Uterus (tissue), 4 donors: ENCODE results near the gene BRI3BP. TPM values are rescaled to one million over a fixed set of nuclear protein-coding genes. Genes with fewer than 3 reads are reported as not detected.
A peak's percentile ranks its signal among the peaks of the same experiment; 100 is the strongest.

Experiments
- DNase-seq, 2 donors: peaks; one replicate each; pipeline ENCODE4 v3.0.0-alpha.2; 2019 to 2020
- H3K27ac ChIP-seq, 2 donors: fragments of 200-600 bp; sonication (generic); 1 replicate in 1 of 2; 2 replicates in 1 of 2; pipeline ENCODE4 v1.5.1; 2016 to 2018
- H3K27me3 ChIP-seq, 2 donors: fragments of 200-600 bp; sonication (generic); one replicate each; pipeline ENCODE4 v1.5.1; 2018 to 2019; ENCODE audit warnings: control low read depth in 1 of 2
- H3K36me3 ChIP-seq, 2 donors: fragments of 200-600 bp; sonication (generic); one replicate each; pipeline ENCODE4 v1.5.1; 2019; ENCODE audit warnings: control low read depth in 1 of 2
- H3K4me1 ChIP-seq, 2 donors: fragments of 200-600 bp; sonication (generic); one replicate each; pipeline ENCODE4 v1.5.1; 2018 to 2019; ENCODE audit warnings: control low read depth in 1 of 2
- H3K4me3 ChIP-seq, 2 donors: fragments of 200-600 bp; sonication (generic); 1 replicate in 1 of 2; 2 replicates in 1 of 2; pipeline ENCODE4 v1.5.1; 2018 to 2019; ENCODE audit warnings: mild to moderate bottlenecking in 1 of 2
- H3K9me3 ChIP-seq, 2 donors: fragments of 200-600 bp; sonication (generic); one replicate each; pipeline ENCODE4 v1.5.1; 2019; ENCODE audit warnings: control low read depth in 1 of 2
- CTCF ChIP-seq, 4 experiments: fragments of 200-600 bp in 2 of 4; fragments of 450-650 bp in 2 of 4; sonication (generic) in 2 of 4; IDR thresholded peaks; one replicate each; pipeline ENCODE4 v1.5.1; 2016 to 2019; ENCODE audit warnings: antibody characterized with exemption in 4 of 4, mild to moderate bottlenecking in 2 of 4, moderate library complexity in 1 of 4
- POLR2A ChIP-seq, 2 donors: fragments of 450-650 bp; IDR thresholded peaks; one replicate each; pipeline ENCODE4 v1.6.1; 2016; ENCODE audit warnings: antibody characterized with exemption in 2 of 2, mild to moderate bottlenecking in 1 of 2, moderate library complexity in 1 of 2
- intact Hi-C: fragments of 100-400 bp; cut with DNase I; formaldehyde crosslinking; loops from one replicate; pipeline ENCODE4 v1.15.1; 2023; ENCODE audit warnings: low total_unique reads
- total RNA-seq, 4 donors: library from RNA; depleted of rRNA in 3 of 4; stranded (reverse); fragments of >200 nt in 3 of 4; gene quantifications; one replicate each; pipeline versions ENCODE4 v1.1.0 to v1.2.4, GENCODE V29; 2014 to 2023
- donor health status: DM: yes; HTN: yes; CAD: no.

Gene BRI3BP
- total RNA-seq, 4 donors from 2014 or later, result 0.59 to 8.9 (median 3.2) TPM

- Histone ChIP-seq H3K9me3 (no peaks in the 10 kb centered on the region), H3K4me1 (peaks cover 0 to 6% of the 10 kb centered on the region in 2 donors), H3K4me3 (peak within 1 kb of the TSS; percentile 41 to 86), H3K36me3 (no peaks in the 10 kb centered on the region), H3K27ac (peak within 1 kb of the TSS in 1 of 2 donors; percentile 76), H3K27me3 (no peaks in the 10 kb centered on the region)
- DNase-seq, result peak; percentile 70 to 75
- TF ChIP-seq POLR2A (IDR thresholded peaks at IDR 0.05) (peak; percentile 10 to 69), CTCF (IDR thresholded peaks at IDR 0.05) (no peak)
- intact Hi-C loops, result no loop called here
Observed at GRCh38 chr12:125065021-125065918, 71.8 kb downstream of the BRI3BP start, which contains the start of gene AACS. AACS (plus strand) TSS chr12:125065435; CDS start chr12:125065585, 150 bp downstream.

DNA sequence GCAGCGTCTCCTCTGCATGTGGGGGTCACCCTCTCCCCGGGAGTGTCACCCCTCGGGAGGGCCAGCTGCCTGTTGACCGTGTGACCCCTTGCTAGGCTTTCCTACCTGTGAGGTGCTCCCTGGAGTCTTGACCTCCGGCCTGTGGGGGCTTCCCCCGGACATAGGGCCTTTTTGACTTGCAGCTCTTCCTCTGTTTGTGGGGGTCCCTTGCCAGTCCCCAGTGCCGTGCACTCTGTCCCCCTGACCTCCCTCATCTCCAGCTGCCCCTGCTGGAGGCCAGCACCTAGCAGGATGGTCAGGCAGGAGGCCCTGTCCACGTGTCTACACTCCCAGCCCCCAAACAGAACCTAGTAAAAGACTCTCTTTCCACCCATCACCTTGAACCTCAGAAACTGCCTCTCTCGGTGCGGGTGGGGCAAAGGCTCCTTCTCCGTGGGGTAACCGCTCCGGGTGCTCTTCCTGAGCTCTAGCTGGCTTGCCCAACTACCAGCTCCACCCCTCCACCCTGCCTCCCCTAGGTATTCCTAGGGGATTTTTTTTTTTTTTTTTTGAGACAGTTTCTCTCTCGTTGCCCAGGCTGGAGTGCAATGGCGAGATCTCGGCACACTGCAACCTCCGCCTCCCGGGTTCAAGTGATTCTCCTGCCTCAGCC lies 72.6 kb downstream of the BRI3BP start:
- TF ChIP-seq POLR2A (IDR thresholded peaks at IDR 0.05), result no peak
- no peak for TF ChIP-seq CTCF (IDR thresholded peaks at IDR 0.05)
- Histone ChIP-seq H3K36me3 (no peaks in the 10 kb centered on the region), H3K27ac (peak overlapping the region in 1 of 2 donors; percentile 76), H3K4me3 (peak overlapping the region; percentile 41 to 86), H3K9me3 (no peaks in the 10 kb centered on the region), H3K27me3 (no peaks in the 10 kb centered on the region), H3K4me1 (peaks cover 0 to 6% of the 10 kb centered on the region in 2 donors)
- no peak for DNase-seq
- intact Hi-C loops, result no loop called here

DNA sequence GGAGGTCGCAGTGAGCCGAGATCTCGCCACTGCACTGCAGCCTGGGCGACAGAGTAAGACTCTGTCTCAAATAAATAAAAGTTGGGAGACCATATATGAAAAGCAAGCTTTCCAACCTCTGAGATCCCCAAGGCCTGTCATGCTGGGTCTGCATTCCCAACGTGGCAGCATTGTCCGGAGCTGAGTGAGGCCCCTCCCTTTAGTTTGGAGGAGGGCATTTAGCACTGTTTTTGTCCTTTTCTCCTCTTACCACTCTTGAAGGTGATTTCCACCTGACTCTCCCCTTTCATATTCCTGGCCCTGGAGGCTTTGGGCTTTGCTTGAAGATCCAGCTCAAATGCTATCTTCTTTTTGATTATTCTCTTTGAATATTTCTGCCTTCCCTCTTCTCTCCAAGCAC lies 74.9 kb downstream of the BRI3BP start:
- H3K9me3 ChIP-seq, result no peaks in the 10 kb centered on the region
- no peak overlapping the region for H3K4me3 ChIP-seq
- TF ChIP-seq POLR2A (IDR thresholded peaks at IDR 0.05) (no peak), CTCF (IDR thresholded peaks at IDR 0.05) (no peak)
- no peaks in the 10 kb centered on the region for H3K36me3 ChIP-seq
- no peaks in the 10 kb centered on the region for H3K27me3 ChIP-seq
- intact Hi-C loops, result no loop called here
- no peak overlapping the region for H3K27ac ChIP-seq
- H3K4me1 ChIP-seq, result peaks cover 0 to 6% of the 10 kb centered on the region in 2 donors
- no peak for DNase-seq

GRCh38 chr12:125069616-125070015 lies 76.2 kb downstream of the BRI3BP start:
- TF ChIP-seq POLR2A (IDR thresholded peaks at IDR 0.05) (no peak), CTCF (IDR thresholded peaks at IDR 0.05) (no peak)
- Histone ChIP-seq H3K4me3 (no peak overlapping the region), H3K36me3 (no peaks in the 10 kb centered on the region), H3K27ac (no peak overlapping the region), H3K4me1 (peaks cover 0 to 6% of the 10 kb centered on the region in 2 donors), H3K9me3 (no peaks in the 10 kb centered on the region), H3K27me3 (no peaks in the 10 kb centered on the region)
- no peak for DNase-seq
- intact Hi-C loops, result no loop called here

- no peaks in the 10 kb centered on the region for H3K27me3 ChIP-seq
- no peak for DNase-seq
- no peaks in the 10 kb centered on the region for H3K36me3 ChIP-seq
- TF ChIP-seq POLR2A (IDR thresholded peaks at IDR 0.05), result no peak
- intact Hi-C loops, result no loop called here
- H3K4me1 ChIP-seq, result peaks cover 0 to 6% of the 10 kb centered on the region in 2 donors
- H3K9me3 ChIP-seq, result no peaks in the 10 kb centered on the region
- H3K27ac ChIP-seq, result no peak overlapping the region
- no peak overlapping the region for H3K4me3 ChIP-seq
Observed at GRCh38 chr12:125070112-125070511, 76.7 kb downstream of the BRI3BP start.
